Neural cell (in vitro differentiated cells): ENCODE measurements around the gene PTCD2.

Experiments
- CTCF ChIP-seq: fragments of 450-650 bp; IDR thresholded peaks from 2 replicates; pipeline ENCODE4 v1.5.1; 2014; ENCODE audit warnings: antibody characterized with exemption, mild to moderate bottlenecking, moderate library complexity; ENCODE audit not compliant: poor library complexity, severe bottlenecking
- EP300 ChIP-seq: fragments of 450-650 bp; conservative IDR thresholded peaks from 2 replicates; pipeline ENCODE4 v1.6.1; 2014; ENCODE audit warnings: antibody characterized with exemption, mild to moderate bottlenecking, moderate library complexity; ENCODE audit not compliant: poor library complexity, severe bottlenecking
- EZH2 ChIP-seq: fragments of 200-600, 300-800 bp; shearing (Covaris generic), sonication (generic); IDR thresholded peaks from 2 replicates; pipeline ENCODE4 v1.6.1; 2014; ENCODE audit warnings: antibody characterized with exemption, low read length, borderline replicate concordance, mild to moderate bottlenecking; ENCODE audit not compliant: insufficient read depth, poor library complexity, severe bottlenecking
- MXI1 ChIP-seq: fragments of 450-650 bp; conservative IDR thresholded peaks from 2 replicates; pipeline ENCODE4 v1.6.1; 2014; ENCODE audit warnings: antibody characterized with exemption, mild to moderate bottlenecking; ENCODE audit not compliant: poor library complexity, severe bottlenecking
- POLR2AphosphoS5 ChIP-seq: IDR thresholded peaks from 2 replicates; pipeline ENCODE4 v1.6.1; 2012
- RAD21 ChIP-seq: fragments of 450-650 bp; conservative IDR thresholded peaks from 2 replicates; pipeline ENCODE4 v1.6.1; 2014; ENCODE audit warnings: antibody characterized with exemption, mild to moderate bottlenecking, moderate library complexity
- TAF1 ChIP-seq: IDR thresholded peaks from 2 replicates; pipeline ENCODE4 v1.6.1; 2012; ENCODE audit warnings: low read depth

DNA sequence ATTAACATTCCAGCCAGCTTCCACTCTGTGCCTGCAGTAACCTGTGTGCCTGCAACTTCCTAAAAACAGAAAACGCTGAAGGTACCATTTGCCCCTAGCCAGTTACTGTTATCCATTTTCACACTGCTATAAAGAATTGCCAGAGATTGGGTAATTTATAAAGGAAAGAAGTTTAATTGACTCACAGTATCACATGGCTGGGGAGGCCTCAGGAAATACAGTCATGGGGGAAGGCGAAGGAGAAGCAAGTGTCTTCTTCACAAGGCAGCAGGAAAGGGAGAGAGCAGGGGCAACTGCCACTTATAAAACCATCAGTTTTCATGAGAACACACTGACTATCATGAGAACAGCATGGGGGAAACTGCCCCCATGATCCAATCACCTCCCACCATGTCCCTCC lies 31.2 kb downstream of the PTCD2 start:
- TF ChIP-seq CTCF (no peak), POLR2AphosphoS5 (no peak), RAD21 (no peak), EZH2 (no peak), EP300 (no peak), TAF1 (no peak), MXI1 (no peak)
